Activated naive CD4-positive, alpha-beta T cell treated with anti-CD3 and anti-CD28 coated beads for 36 hours (primary cell): ENCODE measurements around the gene ZYG11B. TPM values are rescaled to one million over a fixed set of nuclear protein-coding genes. Genes with fewer than 3 reads are reported as not detected.
"Not testable (repeated sequence)": the region's sequence is repeated elsewhere in the genome, so short reads cannot be mapped to it uniquely, and the experiment has no call there.

Experiments used
- CTCF ChIA-PET: fragments of 350-600 bp; sonication (Branson Sonifier 250); formaldehyde crosslinking; loops from one replicate; lab custom pipeline; 2021; ENCODE audit warnings: antibody characterized with exemption; lab: Charles Lee
- DNase-seq: peaks from one replicate; pipeline ENCODE4 v3.0.0-alpha.2; 2020
- H3K27ac Mint-ChIP-seq: one replicate; pipeline ENCODE4 v1.8.0; 2021; ENCODE audit warnings: mild to moderate bottlenecking, mixed read lengths
- H3K27me3 Mint-ChIP-seq: one replicate; pipeline ENCODE4 v1.8.0; 2021; ENCODE audit warnings: low read depth, mixed read lengths
- H3K36me3 Mint-ChIP-seq: one replicate; pipeline ENCODE4 v1.8.0; 2021; ENCODE audit warnings: low read depth, mixed read lengths
- H3K4me1 Mint-ChIP-seq: one replicate; pipeline ENCODE4 v1.8.0; 2021; ENCODE audit warnings: low read depth, mixed read lengths
- H3K4me3 Mint-ChIP-seq: one replicate; pipeline ENCODE4 v1.8.0; 2021; ENCODE audit warnings: mild to moderate bottlenecking, moderate library complexity, mixed read lengths
- H3K9me3 Mint-ChIP-seq: one replicate; pipeline ENCODE4 v1.8.0; 2021; ENCODE audit warnings: mixed read lengths
- intact Hi-C: fragments of 100-400 bp; cut with micrococcal nuclease; formaldehyde crosslinking; loops from one replicate; pipeline ENCODE4 v1.15.1; 2023
- total RNA-seq, 2 experiments: library from RNA; stranded (reverse); gene quantifications; one replicate each; pipeline ENCODE4 v1.2.3, GENCODE V29; 2021

Gene ZYG11B
- total RNA-seq, 2 experiments from 2014 or later, result 10.7 to 11.6 TPM

- intact Hi-C loops, result no loop called here
- Mint-ChIP-seq H3K4me3 (no peak overlapping the region), H3K4me1 (peaks cover 16% of the 10 kb centered on the region), H3K36me3 (peaks cover 31% of the 10 kb centered on the region), H3K9me3 (no peaks in the 10 kb centered on the region), H3K27ac (no peak overlapping the region), H3K27me3 (no peaks in the 10 kb centered on the region)
- CTCF ChIA-PET, result interaction anchor here (1.3 kb wide), 1 partner anchor 288 kb away, joined by 5 read pairs; the partner anchor contains the start of genes ORC1 and PRPF38A
- DNase-seq, result no peak
These were observed 33.6 kb upstream of the ZYG11B start for GRCh38 chr1:52692697-52693096.

DNA sequence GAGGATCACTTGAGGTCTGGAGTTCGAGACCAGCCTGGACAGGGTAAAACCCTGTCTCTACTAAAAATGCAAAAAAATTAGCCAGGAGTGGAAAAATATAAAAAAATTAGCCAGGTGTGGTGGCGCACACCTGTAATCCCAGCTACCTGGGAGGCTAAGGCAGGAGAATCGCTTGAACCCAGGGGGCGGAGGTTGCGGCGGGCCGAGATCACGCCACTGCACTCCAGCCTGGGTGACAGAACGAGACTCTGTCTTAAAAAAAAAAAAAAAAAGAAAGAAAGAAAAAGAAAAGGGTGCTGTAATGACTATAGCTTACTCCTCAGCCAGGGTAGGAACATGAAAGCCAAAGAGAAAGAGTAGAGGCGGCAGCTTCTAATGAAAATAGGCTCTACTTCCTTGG lies 32.9 kb upstream of the ZYG11B start:
- DNase-seq, intact Hi-C loops, H3K27ac Mint-ChIP-seq, H3K27me3 Mint-ChIP-seq, H3K4me3 Mint-ChIP-seq, H3K9me3 Mint-ChIP-seq: not testable (repeated sequence)
- Mint-ChIP-seq H3K36me3 (peaks cover 31% of the 10 kb centered on the region), H3K4me1 (peaks cover 16% of the 10 kb centered on the region)
- CTCF ChIA-PET, result interaction anchor here (0.5 to 0.7 kb wide), 3 partner anchors 51 to 1000 kb away, joined by 4 to 5 read pairs (median 4); no protein-coding TSS in a partner anchor

- CTCF ChIA-PET, result interaction anchor here (0.7 kb wide), 1 partner anchor 270 kb away, joined by 4 read pairs; no protein-coding TSS in a partner anchor
- Mint-ChIP-seq H3K27ac (no peak overlapping the region), H3K27me3 (no peaks in the 10 kb centered on the region), H3K36me3 (peaks cover 28% of the 10 kb centered on the region), H3K4me1 (peaks cover 21% of the 10 kb centered on the region), H3K4me3 (no peak overlapping the region), H3K9me3 (no peaks in the 10 kb centered on the region)
- intact Hi-C loops, result no loop called here
- DNase-seq, result no peak
These were observed 32.4 kb upstream of the ZYG11B start for GRCh38 chr1:52693843-52694242.

DNA sequence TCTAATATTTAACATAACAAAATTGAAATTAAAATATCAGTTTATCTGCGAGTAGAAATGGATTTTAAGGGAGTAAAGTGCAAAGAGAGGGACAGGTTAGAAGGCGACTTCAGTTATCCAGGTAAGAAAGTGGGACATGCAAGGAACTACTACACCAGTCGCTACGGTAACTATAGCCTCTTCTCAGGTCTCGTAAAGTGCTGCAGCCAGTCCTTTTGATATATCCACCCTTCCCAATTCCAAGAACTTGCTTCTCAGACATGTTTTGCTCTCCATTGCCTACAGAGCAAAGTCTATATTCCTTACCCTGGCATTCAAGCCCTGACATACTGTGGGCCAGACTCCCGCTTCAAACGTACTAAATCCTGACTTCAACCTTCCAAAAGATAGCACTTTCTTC lies 30.6 kb upstream of the ZYG11B start:
- Mint-ChIP-seq H3K36me3 (peaks cover 25% of the 10 kb centered on the region), H3K9me3 (no peaks in the 10 kb centered on the region), H3K27ac (no peak overlapping the region), H3K4me1 (peaks cover 22% of the 10 kb centered on the region), H3K27me3 (no peaks in the 10 kb centered on the region), H3K4me3 (no peak overlapping the region)
- DNase-seq, result no peak
- CTCF ChIA-PET, result interaction anchor here (3.6 kb wide), 1 partner anchor 9 kb away, joined by 18 read pairs; no protein-coding TSS in a partner anchor
- intact Hi-C loops, result no loop called here

DNA sequence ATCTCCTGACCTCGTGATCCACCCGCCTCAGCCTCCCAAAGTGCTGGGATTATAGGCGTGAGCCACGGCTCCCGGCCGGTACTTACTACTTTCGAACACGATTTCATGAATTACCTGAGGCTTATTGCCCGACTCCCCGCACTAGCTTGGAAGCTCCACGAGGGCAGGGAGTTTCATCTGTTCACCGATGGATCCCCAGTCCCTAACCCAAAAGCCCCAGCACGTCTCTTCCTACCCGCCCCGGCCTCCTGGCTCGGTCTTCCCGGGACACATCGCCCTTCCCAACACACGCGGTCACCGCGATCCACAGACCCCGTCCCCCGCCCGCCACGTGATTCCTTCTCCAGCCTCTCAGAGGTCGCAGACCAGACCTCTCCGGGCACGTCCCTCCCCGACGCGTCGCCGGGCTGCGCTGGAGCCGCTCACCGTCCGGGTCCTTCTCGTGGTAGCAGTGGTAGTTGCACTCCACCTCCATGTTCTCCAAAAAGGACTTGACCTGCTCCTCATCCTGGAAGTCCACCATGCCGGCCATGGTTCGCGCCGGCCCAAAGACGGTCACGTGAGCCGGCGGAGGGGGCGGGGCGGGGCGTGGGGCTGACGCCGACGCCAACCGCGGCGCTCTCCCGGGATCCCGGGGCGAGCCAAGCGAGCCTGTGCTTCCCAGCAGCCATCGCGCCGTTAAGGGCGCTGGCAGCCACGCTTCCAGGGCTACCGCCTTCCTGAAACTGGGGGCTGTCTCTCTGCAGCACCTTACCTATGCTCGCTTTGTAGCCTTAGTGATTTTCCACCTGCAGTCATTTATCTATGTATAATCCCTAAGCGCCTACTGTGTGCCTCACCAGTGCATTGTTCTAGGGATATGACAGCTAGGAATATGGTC lies 28.2 kb upstream of the ZYG11B start, which contains the start of gene COA7:
Gene COA7 (minus strand): TSS at position 553 of the 880 bp plus-strand sequence. CDS start 21 bp downstream, at position 532.
- Mint-ChIP-seq H3K27me3 (no peaks in the 10 kb centered on the region), H3K4me3 (peak within 1 kb of the TSS; percentile 93), H3K36me3 (peaks cover 10% of the 10 kb centered on the region), H3K4me1 (peaks cover 28% of the 10 kb centered on the region), H3K27ac (peak within 1 kb of the TSS; percentile 78), H3K9me3 (no peaks in the 10 kb centered on the region)
- intact Hi-C loops, result loop anchor here (1.0 kb wide), 1 partner anchor 39 kb away; no protein-coding TSS in a partner anchor
- DNase-seq, result peak; percentile 79
- CTCF ChIA-PET, result interaction anchor here (0.5 to 3.6 kb wide), 5 partner anchors 12 to 353 kb away, joined by 3 to 18 read pairs (median 3); partner anchors contain the start of genes ORC1 and PRPF38A

- Mint-ChIP-seq H3K9me3 (no peaks in the 10 kb centered on the region), H3K27me3 (no peaks in the 10 kb centered on the region), H3K4me3 (peak overlapping the region; percentile 83), H3K27ac (peak overlapping the region; percentile 87), H3K4me1 (peaks cover 20% of the 10 kb centered on the region), H3K36me3 (no peaks in the 10 kb centered on the region)
- CTCF ChIA-PET, result interaction anchor here (0.7 to 1.2 kb wide), 5 partner anchors 10 to 558 kb away, joined by 3 to 4 read pairs (median 3); partner anchors contain the start of gene ECHDC2
- intact Hi-C loops, result loop anchor here (1.0 to 10.0 kb wide), 7 partner anchors 23 to 494 kb away; partner anchors contain the start of genes CPT2, ZYG11A and ZYG11B
- peak; percentile 89 for DNase-seq
These were observed 23.1 kb upstream of the ZYG11B start for GRCh38 chr1:52702886-52703787.

DNA sequence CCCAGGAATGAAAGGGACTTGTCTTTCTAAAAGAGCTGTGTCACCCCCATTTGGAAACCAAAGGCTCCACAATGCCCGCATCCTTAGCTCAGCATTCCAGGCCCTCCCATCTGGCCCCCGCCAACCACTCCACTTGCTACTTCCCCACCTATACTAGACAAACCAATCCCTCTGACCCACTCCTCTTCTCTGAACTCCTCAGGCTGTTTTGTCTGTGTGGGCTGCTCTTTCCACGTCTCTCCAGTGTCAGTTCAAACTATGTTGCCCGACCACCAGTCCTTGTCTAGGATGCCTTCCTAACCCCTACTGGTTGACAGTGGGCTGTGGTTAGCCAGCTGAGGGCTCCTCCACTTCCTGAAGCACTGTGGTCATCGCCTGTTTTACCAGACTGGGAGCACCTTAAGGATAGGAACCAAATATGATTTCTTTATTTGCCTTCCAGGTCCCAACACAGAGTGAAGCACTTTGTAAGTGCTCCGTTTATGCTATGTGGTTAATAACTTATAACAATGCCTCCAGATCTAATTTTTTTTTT lies 20.1 kb upstream of the ZYG11B start:
- no peak overlapping the region for H3K27ac Mint-ChIP-seq
- H3K27me3 Mint-ChIP-seq, result no peaks in the 10 kb centered on the region
- H3K36me3 Mint-ChIP-seq, result no peaks in the 10 kb centered on the region
- CTCF ChIA-PET, result interaction anchor here (0.6 kb wide), 1 partner anchor 1045 kb away, joined by 3 read pairs; no protein-coding TSS in a partner anchor
- H3K4me1 Mint-ChIP-seq, result peaks cover 13% of the 10 kb centered on the region
- DNase-seq, result no peak
- H3K4me3 Mint-ChIP-seq, result no peak overlapping the region
- intact Hi-C loops, result loop anchor here (10.0 kb wide), 1 partner anchor 309 kb away; no protein-coding TSS in a partner anchor
- no peaks in the 10 kb centered on the region for H3K9me3 Mint-ChIP-seq

DNA sequence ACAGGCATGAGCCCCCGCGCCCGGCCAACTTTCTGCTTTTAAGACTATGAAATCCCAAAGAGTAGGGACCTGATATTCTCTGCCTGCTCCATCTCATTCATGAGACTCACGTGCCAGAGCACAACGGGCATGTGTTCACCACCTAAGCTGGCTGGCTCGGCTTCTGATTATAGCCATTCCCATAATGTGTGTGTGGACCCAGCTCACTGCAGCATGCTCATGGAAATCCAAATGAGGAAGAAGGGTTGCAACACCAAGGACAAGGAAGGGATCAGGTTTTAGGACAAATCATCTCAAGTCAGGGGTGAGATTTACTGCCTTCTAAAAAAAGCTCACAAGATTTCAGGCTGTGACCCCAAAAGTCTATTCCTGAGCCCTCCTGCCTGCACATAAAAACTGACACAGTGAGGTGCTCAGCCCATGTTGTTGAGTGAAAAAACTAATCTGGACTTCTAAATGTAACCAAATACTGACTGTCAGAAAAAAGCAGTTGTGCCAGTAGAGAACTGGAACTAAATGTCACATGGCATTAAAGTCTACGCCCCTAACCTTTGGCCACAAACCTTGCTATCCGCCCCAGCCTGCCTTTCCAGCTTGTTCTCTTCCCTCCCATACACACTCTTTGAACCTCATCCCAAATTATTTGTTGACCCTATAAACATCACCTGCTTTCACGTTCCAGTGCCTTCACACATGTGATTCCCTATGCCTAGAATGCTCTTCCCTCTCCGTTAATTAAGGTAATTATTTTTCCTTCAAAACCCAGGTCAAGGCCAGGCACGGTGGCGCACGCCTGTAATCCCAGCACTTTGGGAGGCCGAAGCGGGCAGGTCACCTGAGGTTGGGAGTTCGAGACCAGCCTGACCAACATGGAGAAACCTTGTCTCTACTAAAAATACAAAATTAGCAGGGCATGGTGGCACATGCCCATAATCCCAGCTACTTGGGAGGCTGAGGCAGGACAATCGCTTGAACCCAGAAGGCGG lies 19.0 kb upstream of the ZYG11B start:
- peaks cover 10% of the 10 kb centered on the region for H3K4me1 Mint-ChIP-seq
- no peaks in the 10 kb centered on the region for H3K27me3 Mint-ChIP-seq
- H3K9me3 Mint-ChIP-seq, result no peaks in the 10 kb centered on the region
- no peaks in the 10 kb centered on the region for H3K36me3 Mint-ChIP-seq
- CTCF ChIA-PET, result no interaction called here
- H3K4me3 Mint-ChIP-seq, result no peak overlapping the region
- no peak for DNase-seq
- intact Hi-C loops, result loop anchor here (10.0 kb wide), 1 partner anchor 308 kb away; no protein-coding TSS in a partner anchor
- no peak overlapping the region for H3K27ac Mint-ChIP-seq

GRCh38 chr1:52707927-52708655 lies 18.2 kb upstream of the ZYG11B start:
- DNase-seq, result no peak
- intact Hi-C loops, result loop anchor here (10.0 kb wide), 1 partner anchor 307 kb away; no protein-coding TSS in a partner anchor
- CTCF ChIA-PET, result no interaction called here
- Mint-ChIP-seq H3K27ac (no peak overlapping the region), H3K36me3 (no peaks in the 10 kb centered on the region), H3K4me3 (no peak overlapping the region), H3K27me3 (no peaks in the 10 kb centered on the region), H3K4me1 (peaks cover 6% of the 10 kb centered on the region), H3K9me3 (no peaks in the 10 kb centered on the region)

- H3K27ac Mint-ChIP-seq, result no peak overlapping the region
These were observed 17.2 kb upstream of the ZYG11B start for GRCh38 chr1:52709016-52709415.

More at GRCh38 chr1:52709016-52709415, 17.2 kb upstream of the ZYG11B start:
- no peak overlapping the region for H3K4me3 Mint-ChIP-seq
- DNase-seq, result no peak
- no peaks in the 10 kb centered on the region for H3K36me3 Mint-ChIP-seq
- intact Hi-C loops, result loop anchor here (10.0 kb wide), 1 partner anchor 306 kb away; no protein-coding TSS in a partner anchor
- H3K4me1 Mint-ChIP-seq, result no peaks in the 10 kb centered on the region
- CTCF ChIA-PET, result no interaction called here
- no peaks in the 10 kb centered on the region for H3K27me3 Mint-ChIP-seq
- H3K9me3 Mint-ChIP-seq, result no peaks in the 10 kb centered on the region
